OCI-LY3 (cell line): Measurements from ENCODE around the gene PARD3.

Source experiments
- H2AFZ ChIP-seq: fragments of 200-600, 300-600 bp; shearing (Covaris generic); 2 replicates; pipeline ENCODE4 v1.6.0; 2014; ENCODE audit warnings: antibody characterized with exemption, low read depth, low read length
- H3K27ac ChIP-seq: fragments of 200-600, 300-600 bp; sonication (generic); 2 replicates; pipeline ENCODE4 v1.5.1; 2014; ENCODE audit warnings: mild to moderate bottlenecking, low read length, moderate library complexity, mixed read lengths
- H3K27me3 ChIP-seq: fragments of 200-600, 300-600 bp; sonication (generic); 2 replicates; pipeline ENCODE4 v1.6.1; 2014; ENCODE audit warnings: low read depth, low read length, mixed read lengths
- H3K36me3 ChIP-seq: fragments of 200-600, 300-600 bp; sonication (generic); replicated peaks from 2 replicates; pipeline ENCODE3; 2014; ENCODE audit warnings: low read depth, low read length, mixed read lengths
- H3K4me1 ChIP-seq: fragments of 300-600, 200-600 bp; sonication (generic); 2 replicates; pipeline ENCODE4 v1.6.1; 2014; ENCODE audit warnings: low read length, mixed read lengths
- H3K4me2 ChIP-seq: fragments of 200-600, 300-600 bp; sonication (generic); 2 replicates; pipeline ENCODE4 v1.6.1; 2014; ENCODE audit warnings: low read length, mixed read lengths
- H3K4me3 ChIP-seq: fragments of 300-600, 200-600 bp; sonication (generic); 2 replicates; pipeline ENCODE4 v1.5.1; 2014; ENCODE audit warnings: antibody characterized with exemption, mild to moderate bottlenecking, low read length, moderate library complexity
- H3K79me2 ChIP-seq: fragments of 300-600, 200-600 bp; shearing (Covaris generic); 2 replicates; pipeline ENCODE4 v1.6.1; 2014; ENCODE audit warnings: mild to moderate bottlenecking, low read length, mixed read lengths
- H3K9ac ChIP-seq: fragments of 300-600, 200-600 bp; shearing (Covaris generic); 2 replicates; pipeline ENCODE4 v1.6.0; 2014; ENCODE audit warnings: mild to moderate bottlenecking, low read length, moderate library complexity
- H3K9me3 ChIP-seq: fragments of 200-600, 300-600 bp; shearing (Covaris generic); 2 replicates; pipeline ENCODE4 v1.6.1; 2014; ENCODE audit warnings: low read length, mixed read lengths; ENCODE audit not compliant: insufficient read depth
- H4K20me1 ChIP-seq: fragments of 200-600, 300-600 bp; sonication (generic); 2 replicates; pipeline ENCODE4 v1.6.1; 2016; ENCODE audit warnings: low read length, mixed read lengths; ENCODE audit not compliant: insufficient read depth
- CTCF ChIP-seq: fragments of 200-600, 300-600 bp; sonication (generic); IDR thresholded peaks from 2 replicates; pipeline ENCODE4 v1.5.1; 2014; ENCODE audit warnings: antibody characterized with exemption, low read length, low read depth
- EZH2phosphoT487 ChIP-seq: fragments of 200-600 bp; shearing (Covaris generic); IDR thresholded peaks from 2 replicates; pipeline ENCODE4 v1.6.1; 2018; ENCODE audit warnings: antibody characterized with exemption, mixed run types, low read depth

Gene PARD3

GRCh38 chr10:34083567-34083966 lies 731.5 kb downstream of the PARD3 start:
- Histone ChIP-seq H3K79me2 (no peaks in the 10 kb centered on the region), H3K4me2 (no peak overlapping the region), H3K27me3 (no peaks in the 10 kb centered on the region), H3K4me1 (no peaks in the 10 kb centered on the region), H4K20me1 (no peaks in the 10 kb centered on the region), H3K36me3 (no peaks in the 10 kb centered on the region), H3K9ac (no peak overlapping the region), H2AFZ (no peak overlapping the region), H3K4me3 (no peak overlapping the region), H3K9me3 (no peaks in the 10 kb centered on the region), H3K27ac (no peak overlapping the region)
- TF ChIP-seq EZH2phosphoT487 (no peak), CTCF (no peak)

- Histone ChIP-seq H3K27ac (no peak overlapping the region), H3K9ac (no peak overlapping the region), H3K79me2 (no peaks in the 10 kb centered on the region), H3K4me3 (no peak overlapping the region), H2AFZ (no peak overlapping the region), H4K20me1 (no peaks in the 10 kb centered on the region), H3K36me3 (no peaks in the 10 kb centered on the region), H3K4me1 (no peaks in the 10 kb centered on the region), H3K9me3 (no peaks in the 10 kb centered on the region), H3K27me3 (no peaks in the 10 kb centered on the region), H3K4me2 (no peak overlapping the region)
- no peak for TF ChIP-seq EZH2phosphoT487
- TF ChIP-seq CTCF = no peak
These were observed 733.1 kb downstream of the PARD3 start for GRCh38 chr10:34081948-34082347.

- TF ChIP-seq EZH2phosphoT487 (no peak), CTCF (no peak)
- no peak overlapping the region for H3K4me3 ChIP-seq
- H3K27ac ChIP-seq = no peak overlapping the region
- H2AFZ ChIP-seq = no peak overlapping the region
- no peaks in the 10 kb centered on the region for H3K79me2 ChIP-seq
- no peaks in the 10 kb centered on the region for H3K36me3 ChIP-seq
- no peaks in the 10 kb centered on the region for H3K4me1 ChIP-seq
- H3K9me3 ChIP-seq = no peaks in the 10 kb centered on the region
- H4K20me1 ChIP-seq = no peaks in the 10 kb centered on the region
- no peak overlapping the region for H3K9ac ChIP-seq
- no peaks in the 10 kb centered on the region for H3K27me3 ChIP-seq
- H3K4me2 ChIP-seq = no peak overlapping the region
These were observed 733.8 kb downstream of the PARD3 start for GRCh38 chr10:34081347-34081743.

- TF ChIP-seq EZH2phosphoT487 (no peak), CTCF (no peak)
- H3K4me1 ChIP-seq = no peaks in the 10 kb centered on the region
- no peaks in the 10 kb centered on the region for H3K79me2 ChIP-seq
- H3K36me3 ChIP-seq = no peaks in the 10 kb centered on the region
- no peaks in the 10 kb centered on the region for H3K27me3 ChIP-seq
- H3K9me3 ChIP-seq = no peaks in the 10 kb centered on the region
- H2AFZ ChIP-seq = no peak overlapping the region
- H3K4me2 ChIP-seq = no peak overlapping the region
- H3K27ac ChIP-seq = no peak overlapping the region
- no peaks in the 10 kb centered on the region for H4K20me1 ChIP-seq
- H3K4me3 ChIP-seq = no peak overlapping the region
- H3K9ac ChIP-seq = no peak overlapping the region
These were observed 734.4 kb downstream of the PARD3 start for GRCh38 chr10:34080485-34081346.
